NB4 (cell line): ENCODE data around the gene RARRES1.
"Not testable (repeated sequence)": the region's sequence is repeated elsewhere in the genome, so short reads cannot be mapped to it uniquely, and the experiment has no call there.

Experiments used
- DNase-seq: peaks from one replicate; pipeline ENCODE4 v3.0.0; 2010; ENCODE audit warnings: low read depth
- H3K4me3 ChIP-seq: one replicate; pipeline ENCODE4 v1.5.1; 2011; ENCODE audit warnings: mild to moderate bottlenecking, low read depth, low read length, moderate library complexity
- CTCF ChIP-seq: IDR thresholded peaks from one replicate; pipeline ENCODE4 v1.5.1; 2012; ENCODE audit warnings: low read depth, low read length
- MAX ChIP-seq: IDR thresholded peaks from 2 replicates; pipeline ENCODE4 v1.6.1; 2011; ENCODE audit warnings: low read depth, low read length
- MYC ChIP-seq: IDR thresholded peaks from 2 replicates; pipeline ENCODE4 v1.6.1; 2011; ENCODE audit warnings: low read depth, low read length
- POLR2A ChIP-seq: IDR thresholded peaks from 2 replicates; pipeline ENCODE4 v1.6.1; 2011; ENCODE audit warnings: mild to moderate bottlenecking; ENCODE audit not compliant: insufficient read length; ENCODE audit errors: extremely low read depth

The RARRES1 gene

GRCh38 chr3:158701420-158702065, 30.7 kb downstream of the RARRES1 start:
- H3K4me3 ChIP-seq = no peak overlapping the region
- no peak for DNase-seq
- no peak for TF ChIP-seq MYC
- no peak for TF ChIP-seq POLR2A
- no peak for TF ChIP-seq MAX
- TF ChIP-seq CTCF = no peak

GRCh38 chr3:158700559-158700958, 31.7 kb downstream of the RARRES1 start:
- DNase-seq = no peak
- TF ChIP-seq MYC (no peak), MAX (no peak), CTCF (no peak), POLR2A (no peak)
- no peak overlapping the region for H3K4me3 ChIP-seq

GRCh38 chr3:158696618-158697017, 35.6 kb downstream of the RARRES1 start:
- DNase-seq = no peak
- H3K4me3 ChIP-seq = no peak overlapping the region
- TF ChIP-seq MAX = no peak

- not testable (repeated sequence) for DNase-seq, H3K4me3 ChIP-seq
Observed at GRCh38 chr3:158693866-158694456, 38.3 kb downstream of the RARRES1 start.

GRCh38 chr3:158685159-158685558, 47.1 kb downstream of the RARRES1 start:
- no peak for DNase-seq
- TF ChIP-seq CTCF = no peak
- no peak for TF ChIP-seq POLR2A
- TF ChIP-seq MYC = no peak
- TF ChIP-seq MAX = no peak

GRCh38 chr3:158683230-158683962, 48.9 kb downstream of the RARRES1 start:
- H3K4me3 ChIP-seq = no peak overlapping the region
- TF ChIP-seq POLR2A (no peak), MAX (no peak), CTCF (no peak)
- DNase-seq = no peak

More at GRCh38 chr3:158685159-158685558, 47.1 kb downstream of the RARRES1 start:
- no peak overlapping the region for H3K4me3 ChIP-seq
